Measurements from ENCODE around the gene MTHFD2L.

DNA sequence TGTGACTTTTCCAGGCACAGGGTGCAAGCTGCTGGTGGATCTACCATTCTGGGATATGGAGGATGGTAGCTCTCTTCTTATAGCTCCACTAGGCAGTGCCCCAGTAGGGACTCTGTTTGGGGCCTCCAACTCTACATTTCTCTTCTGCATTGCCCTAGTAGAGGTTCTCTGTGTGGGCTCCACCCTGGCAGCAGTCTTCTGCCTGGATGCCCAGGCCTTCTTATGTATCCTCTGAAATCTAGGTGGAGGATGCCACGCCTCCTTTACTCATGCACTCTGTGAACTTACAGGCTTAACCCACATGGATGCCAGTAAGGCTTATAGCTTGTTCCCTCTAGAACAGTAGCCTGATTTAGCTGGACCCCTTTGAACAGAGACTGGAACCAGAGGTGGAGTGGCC is 186.1 kb downstream of the MTHFD2L start:
- TF ChIP-seq ZBTB8A (tag by site-specific recombination; IDR thresholded peaks at IDR 0.05) (no peak), ZNF391 (tag by site-specific recombination; IDR thresholded peaks at IDR 0.05; ENCODE audit: borderline replicate concordance, low read depth) (no peak), ZNF335 (tag by site-specific recombination; conservative IDR thresholded peaks at IDR 0.05) (no peak), PRDM1 (tag by site-specific recombination; IDR thresholded peaks at IDR 0.05) (no peak), ZNF394 (tag by site-specific recombination; IDR thresholded peaks at IDR 0.05; ENCODE audit: borderline replicate concordance) (no peak), ZBTB1 (tag by site-specific recombination; IDR thresholded peaks at IDR 0.05) (no peak), YY1 (tag by site-specific recombination; IDR thresholded peaks at IDR 0.05) (no peak), ZNF768 (tag by site-specific recombination; IDR thresholded peaks at IDR 0.05) (no peak), ZNF830 (tag by site-specific recombination; IDR thresholded peaks at IDR 0.05; ENCODE audit: low read depth) (no peak)
- TF ChIP-seq, protein P1, sequence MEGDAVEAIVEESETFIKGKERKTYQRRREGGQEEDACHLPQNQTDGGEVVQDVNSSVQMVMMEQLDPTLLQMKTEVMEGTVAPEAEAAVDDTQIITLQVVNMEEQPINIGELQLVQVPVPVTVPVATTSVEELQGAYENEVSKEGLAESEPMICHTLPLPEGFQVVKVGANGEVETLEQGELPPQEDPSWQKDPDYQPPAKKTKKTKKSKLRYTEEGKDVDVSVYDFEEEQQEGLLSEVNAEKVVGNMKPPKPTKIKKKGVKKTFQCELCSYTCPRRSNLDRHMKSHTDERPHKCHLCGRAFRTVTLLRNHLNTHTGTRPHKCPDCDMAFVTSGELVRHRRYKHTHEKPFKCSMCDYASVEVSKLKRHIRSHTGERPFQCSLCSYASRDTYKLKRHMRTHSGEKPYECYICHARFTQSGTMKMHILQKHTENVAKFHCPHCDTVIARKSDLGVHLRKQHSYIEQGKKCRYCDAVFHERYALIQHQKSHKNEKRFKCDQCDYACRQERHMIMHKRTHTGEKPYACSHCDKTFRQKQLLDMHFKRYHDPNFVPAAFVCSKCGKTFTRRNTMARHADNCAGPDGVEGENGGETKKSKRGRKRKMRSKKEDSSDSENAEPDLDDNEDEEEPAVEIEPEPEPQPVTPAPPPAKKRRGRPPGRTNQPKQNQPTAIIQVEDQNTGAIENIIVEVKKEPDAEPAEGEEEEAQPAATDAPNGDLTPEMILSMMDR (tag by site-specific recombination; IDR thresholded peaks at IDR 0.05): no peak
- TF ChIP-seq, protein P2, sequence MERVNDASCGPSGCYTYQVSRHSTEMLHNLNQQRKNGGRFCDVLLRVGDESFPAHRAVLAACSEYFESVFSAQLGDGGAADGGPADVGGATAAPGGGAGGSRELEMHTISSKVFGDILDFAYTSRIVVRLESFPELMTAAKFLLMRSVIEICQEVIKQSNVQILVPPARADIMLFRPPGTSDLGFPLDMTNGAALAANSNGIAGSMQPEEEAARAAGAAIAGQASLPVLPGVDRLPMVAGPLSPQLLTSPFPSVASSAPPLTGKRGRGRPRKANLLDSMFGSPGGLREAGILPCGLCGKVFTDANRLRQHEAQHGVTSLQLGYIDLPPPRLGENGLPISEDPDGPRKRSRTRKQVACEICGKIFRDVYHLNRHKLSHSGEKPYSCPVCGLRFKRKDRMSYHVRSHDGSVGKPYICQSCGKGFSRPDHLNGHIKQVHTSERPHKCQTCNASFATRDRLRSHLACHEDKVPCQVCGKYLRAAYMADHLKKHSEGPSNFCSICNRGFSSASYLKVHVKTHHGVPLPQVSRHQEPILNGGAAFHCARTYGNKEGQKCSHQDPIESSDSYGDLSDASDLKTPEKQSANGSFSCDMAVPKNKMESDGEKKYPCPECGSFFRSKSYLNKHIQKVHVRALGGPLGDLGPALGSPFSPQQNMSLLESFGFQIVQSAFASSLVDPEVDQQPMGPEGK (tag by site-specific recombination; IDR thresholded peaks at IDR 0.05): no peak
- TF ChIP-seq, protein P3, sequence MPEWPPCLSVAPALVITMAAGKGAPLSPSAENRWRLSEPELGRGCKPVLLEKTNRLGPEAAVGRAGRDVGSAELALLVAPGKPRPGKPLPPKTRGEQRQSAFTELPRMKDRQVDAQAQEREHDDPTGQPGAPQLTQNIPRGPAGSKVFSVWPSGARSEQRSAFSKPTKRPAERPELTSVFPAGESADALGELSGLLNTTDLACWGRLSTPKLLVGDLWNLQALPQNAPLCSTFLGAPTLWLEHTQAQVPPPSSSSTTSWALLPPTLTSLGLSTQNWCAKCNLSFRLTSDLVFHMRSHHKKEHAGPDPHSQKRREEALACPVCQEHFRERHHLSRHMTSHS (tag by site-specific recombination; IDR thresholded peaks at IDR 0.05): no peak
